Activated T-cell treated with anti-CD3 and anti-CD28 coated beads, Interleukin-2, amount 50 U/mL, for 24 hours (primary cell): ENCODE results near the gene EIF3CL.
A peak's percentile ranks its signal among the peaks of the same experiment; 100 is the strongest.
"Not testable (repeated sequence)": the region's sequence is repeated elsewhere in the genome, so short reads cannot be mapped to it uniquely, and the experiment has no call there.

Experiments
- DNase-seq: peaks from one replicate; pipeline ENCODE4 v3.0.0-alpha.2; 2020
- H3K27ac Mint-ChIP-seq: 2 replicates; pipeline ENCODE4 v1.8.0; 2020; ENCODE audit warnings: mild to moderate bottlenecking, mixed read lengths
- H3K27me3 Mint-ChIP-seq: 2 replicates; pipeline ENCODE4 v1.8.0; 2020; ENCODE audit warnings: mixed read lengths
- H3K36me3 Mint-ChIP-seq: 2 replicates; pipeline ENCODE4 v1.8.0; 2020; ENCODE audit warnings: low read depth, mixed read lengths
- H3K4me1 Mint-ChIP-seq: 2 replicates; pipeline ENCODE4 v1.8.0; 2020; ENCODE audit warnings: low read depth, mixed read lengths
- H3K4me3 Mint-ChIP-seq: 2 replicates; pipeline ENCODE4 v1.8.0; 2020; ENCODE audit warnings: mild to moderate bottlenecking, moderate library complexity, mixed read lengths
- H3K9me3 Mint-ChIP-seq: 2 replicates; pipeline ENCODE4 v1.8.0; 2020; ENCODE audit warnings: mixed read lengths

EIF3CL gene, protein sequence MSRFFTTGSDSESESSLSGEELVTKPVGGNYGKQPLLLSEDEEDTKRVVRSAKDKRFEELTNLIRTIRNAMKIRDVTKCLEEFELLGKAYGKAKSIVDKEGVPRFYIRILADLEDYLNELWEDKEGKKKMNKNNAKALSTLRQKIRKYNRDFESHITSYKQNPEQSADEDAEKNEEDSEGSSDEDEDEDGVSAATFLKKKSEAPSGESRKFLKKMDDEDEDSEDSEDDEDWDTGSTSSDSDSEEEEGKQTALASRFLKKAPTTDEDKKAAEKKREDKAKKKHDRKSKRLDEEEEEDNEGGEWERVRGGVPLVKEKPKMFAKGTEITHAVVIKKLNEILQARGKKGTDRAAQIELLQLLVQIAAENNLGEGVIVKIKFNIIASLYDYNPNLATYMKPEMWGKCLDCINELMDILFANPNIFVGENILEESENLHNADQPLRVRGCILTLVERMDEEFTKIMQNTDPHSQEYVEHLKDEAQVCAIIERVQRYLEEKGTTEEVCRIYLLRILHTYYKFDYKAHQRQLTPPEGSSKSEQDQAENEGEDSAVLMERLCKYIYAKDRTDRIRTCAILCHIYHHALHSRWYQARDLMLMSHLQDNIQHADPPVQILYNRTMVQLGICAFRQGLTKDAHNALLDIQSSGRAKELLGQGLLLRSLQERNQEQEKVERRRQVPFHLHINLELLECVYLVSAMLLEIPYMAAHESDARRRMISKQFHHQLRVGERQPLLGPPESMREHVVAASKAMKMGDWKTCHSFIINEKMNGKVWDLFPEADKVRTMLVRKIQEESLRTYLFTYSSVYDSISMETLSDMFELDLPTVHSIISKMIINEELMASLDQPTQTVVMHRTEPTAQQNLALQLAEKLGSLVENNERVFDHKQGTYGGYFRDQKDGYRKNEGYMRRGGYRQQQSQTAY

DNA sequence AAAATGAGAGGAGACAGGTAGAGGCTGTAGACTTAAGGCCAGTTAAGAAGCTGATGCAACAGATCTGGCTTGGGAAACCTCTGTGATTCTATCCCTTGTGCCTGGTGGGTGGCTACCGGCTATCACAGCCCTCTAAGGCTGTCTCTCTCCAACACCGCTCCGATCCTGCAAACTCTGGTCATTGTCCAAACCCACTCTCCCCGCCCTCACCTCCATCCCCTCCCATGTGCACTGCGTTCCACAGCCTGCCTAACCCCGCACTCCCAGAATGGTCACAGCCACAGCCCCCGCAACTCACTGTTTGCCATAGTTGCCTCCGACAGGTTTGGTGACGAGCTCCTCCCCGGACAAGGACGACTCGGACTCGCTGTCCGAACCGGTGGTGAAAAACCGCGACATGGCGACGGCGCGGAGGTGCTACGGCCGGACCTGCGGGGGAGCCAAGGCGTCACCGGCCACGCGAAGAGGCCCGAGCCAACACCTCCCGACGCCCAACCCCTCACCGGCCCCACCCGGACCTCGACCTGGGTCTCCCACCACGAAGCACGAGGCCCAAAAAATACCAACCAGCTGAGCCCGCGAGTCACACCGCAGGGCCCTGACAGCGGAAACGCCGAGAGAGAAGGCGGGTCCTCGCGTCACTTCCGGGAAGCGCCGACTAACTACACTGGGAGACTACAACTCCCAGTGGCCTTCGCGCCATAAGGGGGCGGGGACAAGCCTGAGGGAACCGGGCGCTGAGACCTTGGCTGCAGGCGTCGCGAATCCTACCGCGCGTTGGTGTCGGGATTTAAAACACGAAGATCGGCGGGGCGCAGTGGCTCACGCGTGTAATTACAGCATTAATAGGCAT is at the start of gene EIF3CL:
Gene EIF3CL (minus strand): TSS at position 622 of the 853 bp plus-strand sequence. CDS start 223 bp downstream, at position 399.
- peak within 1 kb of the TSS; percentile 81 for H3K27ac Mint-ChIP-seq

DNA sequence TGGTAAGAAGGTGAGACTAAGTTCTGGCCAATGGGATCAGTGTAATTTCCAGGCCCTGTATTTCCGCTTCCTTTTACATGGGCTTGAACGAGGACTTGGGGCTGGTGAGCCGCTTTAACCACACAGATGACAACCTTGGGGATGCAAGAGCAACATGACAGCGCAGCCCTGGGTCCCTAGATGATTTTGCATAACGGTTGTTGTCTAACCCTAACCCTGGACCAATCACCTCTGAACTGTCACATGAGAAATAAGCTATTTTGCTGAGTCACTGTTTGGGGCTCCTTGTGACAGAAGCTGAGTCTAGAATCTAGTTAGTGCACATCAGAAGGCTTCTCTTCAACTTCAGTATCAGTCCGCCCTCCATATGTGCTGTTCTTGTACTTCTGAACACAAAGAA is 43.4 kb upstream of the EIF3CL start:
- H3K27me3 Mint-ChIP-seq, H3K9me3 Mint-ChIP-seq, H3K36me3 Mint-ChIP-seq, DNase-seq, H3K4me3 Mint-ChIP-seq, H3K27ac Mint-ChIP-seq, H3K4me1 Mint-ChIP-seq: not testable (repeated sequence)

More for the DNA sequence above, at the start of gene EIF3CL:
- not testable (repeated sequence) for H3K9me3 Mint-ChIP-seq, H3K36me3 Mint-ChIP-seq, H3K4me1 Mint-ChIP-seq, H3K27me3 Mint-ChIP-seq, DNase-seq
- H3K4me3 Mint-ChIP-seq: peak within 1 kb of the TSS; percentile 85

DNA sequence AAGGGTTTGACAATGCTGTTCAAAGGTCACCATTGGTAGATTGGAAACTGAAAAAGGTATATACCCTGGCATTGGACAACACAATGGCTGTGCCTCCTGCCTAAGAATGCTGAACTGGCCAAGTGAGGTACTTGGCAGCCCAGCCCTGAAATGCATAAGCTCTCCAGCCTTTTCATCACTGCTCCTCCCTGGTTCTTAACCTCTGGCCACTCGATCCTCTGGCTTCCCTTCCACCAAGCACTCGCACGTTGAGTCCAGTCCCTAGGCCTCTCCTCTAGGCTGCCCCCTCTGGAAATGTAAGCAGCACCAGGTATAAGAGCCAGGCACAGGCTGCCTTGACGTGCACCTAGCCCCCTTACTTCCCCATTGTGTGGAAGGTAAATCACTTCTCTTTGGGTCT is 42.7 kb upstream of the EIF3CL start:
- not testable (repeated sequence) for DNase-seq, H3K9me3 Mint-ChIP-seq, H3K4me3 Mint-ChIP-seq, H3K36me3 Mint-ChIP-seq, H3K27ac Mint-ChIP-seq, H3K27me3 Mint-ChIP-seq, H3K4me1 Mint-ChIP-seq

DNA sequence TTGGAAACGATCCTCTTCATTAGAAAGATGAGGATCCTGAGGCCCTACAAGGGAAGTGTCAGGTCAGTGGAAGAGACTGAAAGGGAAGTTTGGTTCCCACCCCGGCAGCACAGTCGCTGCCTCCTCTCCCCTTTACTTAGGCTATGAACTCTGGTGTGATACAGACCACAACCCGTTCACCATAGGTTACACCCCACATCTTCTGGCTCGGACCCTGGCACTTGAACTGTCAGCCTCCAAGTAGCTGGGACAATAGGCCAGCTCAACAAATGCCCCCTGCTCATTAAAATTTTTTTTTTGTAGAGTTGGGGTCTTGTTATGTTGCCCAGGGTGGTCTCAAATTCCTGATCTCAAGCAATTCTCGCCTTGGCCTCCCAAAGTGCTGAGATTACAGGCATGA is 40.3 kb upstream of the EIF3CL start:
- not testable (repeated sequence) for H3K4me1 Mint-ChIP-seq, H3K4me3 Mint-ChIP-seq, H3K27me3 Mint-ChIP-seq

DNA sequence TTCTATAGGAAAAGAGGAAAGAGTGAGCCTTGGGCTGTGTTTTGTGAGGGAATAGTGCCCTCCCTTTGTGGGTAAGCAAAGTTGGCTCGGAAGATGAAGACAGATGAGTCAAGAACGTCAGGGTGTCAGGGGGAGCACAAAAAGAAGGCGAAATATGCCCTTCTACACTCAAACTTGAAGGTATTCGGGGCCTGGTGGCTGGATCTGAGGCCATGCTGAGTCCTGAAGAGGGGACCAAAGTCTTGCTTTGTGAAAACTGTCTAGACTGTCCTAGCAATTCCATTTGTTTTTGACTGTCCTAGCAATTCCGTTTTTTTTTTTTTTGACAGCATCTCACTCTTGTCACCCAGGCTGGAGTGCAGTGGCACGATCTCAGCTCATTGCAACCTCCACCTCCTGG is 35.3 kb upstream of the EIF3CL start:
- H3K36me3 Mint-ChIP-seq, H3K4me1 Mint-ChIP-seq, DNase-seq, H3K27ac Mint-ChIP-seq, H3K9me3 Mint-ChIP-seq, H3K27me3 Mint-ChIP-seq, H3K4me3 Mint-ChIP-seq: not testable (repeated sequence)

More for the DNA sequence above, 40.3 kb upstream of the EIF3CL start:
- not testable (repeated sequence) for DNase-seq, H3K36me3 Mint-ChIP-seq, H3K27ac Mint-ChIP-seq, H3K9me3 Mint-ChIP-seq

DNA sequence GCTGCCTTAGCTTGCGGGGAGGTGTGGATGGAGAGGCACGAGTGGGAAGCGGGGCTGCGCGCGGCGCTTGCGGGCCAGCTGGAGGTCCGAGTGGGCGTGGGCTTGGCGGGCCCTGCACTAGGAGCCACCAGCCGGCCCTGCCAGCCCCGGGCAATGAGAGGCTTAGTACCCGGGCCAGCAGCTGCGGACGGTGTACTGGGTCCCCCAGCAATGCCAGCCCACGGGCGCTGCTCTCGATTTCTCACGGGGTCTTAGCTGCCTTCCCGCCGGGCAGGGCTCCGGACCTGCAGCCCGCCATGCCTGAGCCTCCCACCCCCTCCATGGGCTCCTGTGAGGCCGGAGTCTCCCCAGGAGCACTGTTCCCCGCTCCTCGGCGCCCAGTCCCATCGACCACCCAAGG is 31.7 kb upstream of the EIF3CL start:
- H3K4me3 Mint-ChIP-seq, H3K9me3 Mint-ChIP-seq, H3K27ac Mint-ChIP-seq, H3K4me1 Mint-ChIP-seq, DNase-seq, H3K36me3 Mint-ChIP-seq, H3K27me3 Mint-ChIP-seq: not testable (repeated sequence)

DNA sequence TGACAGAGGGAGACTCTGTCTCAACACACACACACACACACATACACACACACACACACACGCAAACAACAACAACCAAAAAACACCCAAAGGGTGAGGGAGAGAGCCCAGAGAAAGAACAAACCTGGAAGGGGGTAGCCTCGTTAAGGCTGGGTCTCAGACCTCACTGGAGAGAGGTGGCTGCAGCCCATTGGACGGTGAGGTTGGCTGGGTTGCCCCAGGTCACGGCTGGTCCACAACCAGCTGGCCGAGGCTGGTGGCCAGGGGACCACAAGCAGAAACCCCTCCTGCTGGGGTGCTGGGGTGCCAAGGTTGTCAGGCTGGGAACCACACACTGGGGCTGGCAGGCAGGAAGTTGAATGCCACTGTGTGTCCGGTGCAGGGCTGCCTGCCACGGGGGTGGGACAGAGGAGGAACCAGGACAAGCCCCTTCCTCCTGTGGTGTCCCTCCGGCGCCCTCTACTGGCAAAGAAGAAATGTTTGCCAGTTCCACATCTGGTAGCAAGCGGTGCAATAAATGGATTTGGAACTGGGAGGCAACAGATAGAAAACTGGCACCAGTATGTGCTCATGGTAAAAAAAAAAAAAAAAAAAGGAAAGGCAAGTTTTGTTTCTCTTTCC is 22.5 kb upstream of the EIF3CL start:
- not testable (repeated sequence) for H3K4me1 Mint-ChIP-seq, H3K27ac Mint-ChIP-seq, H3K27me3 Mint-ChIP-seq, H3K4me3 Mint-ChIP-seq, DNase-seq, H3K9me3 Mint-ChIP-seq, H3K36me3 Mint-ChIP-seq

DNA sequence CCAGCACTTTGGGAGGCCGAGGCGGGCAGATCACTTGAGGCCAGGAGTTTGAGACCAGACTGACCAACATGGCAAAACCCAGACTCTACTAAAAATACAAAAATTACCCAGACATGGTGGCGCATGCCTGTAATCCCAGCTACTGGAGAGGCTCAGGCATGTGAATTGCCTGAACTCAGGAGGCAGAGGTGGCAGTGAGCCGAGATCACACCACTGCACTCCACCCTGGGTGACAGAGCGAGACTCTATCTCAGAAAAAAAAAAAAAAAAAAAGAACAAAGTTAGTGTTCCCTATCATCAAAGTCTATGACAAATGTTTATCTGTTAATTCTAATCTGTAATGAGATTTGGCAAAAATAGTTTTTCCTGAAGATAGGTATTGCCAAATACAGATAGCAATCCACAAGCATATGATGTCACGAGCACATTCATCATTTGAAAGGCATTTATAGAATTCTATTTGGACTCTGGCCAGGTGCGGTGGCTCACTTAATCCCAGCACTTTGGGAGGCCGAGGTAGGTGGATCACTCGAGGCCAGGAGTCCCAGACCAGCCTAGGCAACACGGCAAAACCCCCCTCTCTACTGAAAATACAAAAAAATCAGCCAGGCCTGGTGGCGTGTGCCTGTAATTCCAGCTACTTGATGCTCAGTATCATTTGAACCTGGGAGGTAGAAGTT is 17.6 kb upstream of the EIF3CL start:
- H3K4me3 Mint-ChIP-seq, H3K9me3 Mint-ChIP-seq, DNase-seq, H3K36me3 Mint-ChIP-seq, H3K4me1 Mint-ChIP-seq, H3K27me3 Mint-ChIP-seq, H3K27ac Mint-ChIP-seq: not testable (repeated sequence)

DNA sequence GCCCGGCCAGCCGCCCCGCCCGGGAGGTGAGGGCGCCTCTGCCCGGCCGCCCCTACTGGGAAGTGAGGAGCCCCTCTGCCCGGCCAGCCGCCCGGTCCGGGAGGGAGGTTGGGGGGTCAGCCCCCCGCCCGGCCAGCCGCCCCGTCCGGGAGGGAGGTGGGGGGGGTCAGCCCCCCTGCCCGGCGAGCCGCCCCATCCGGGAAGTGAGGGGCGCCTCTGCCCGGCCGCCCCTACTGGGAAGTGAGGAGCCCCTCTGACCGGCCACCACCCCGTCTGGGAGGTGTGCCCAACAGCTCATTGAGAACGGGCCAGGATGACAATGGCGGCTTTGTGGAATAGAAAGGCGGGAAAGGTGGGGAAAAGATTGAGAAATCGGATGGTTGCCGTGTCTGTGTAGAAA is 13.4 kb upstream of the EIF3CL start:
- H3K9me3 Mint-ChIP-seq, DNase-seq, H3K4me1 Mint-ChIP-seq, H3K27me3 Mint-ChIP-seq, H3K27ac Mint-ChIP-seq, H3K4me3 Mint-ChIP-seq, H3K36me3 Mint-ChIP-seq: not testable (repeated sequence)

DNA sequence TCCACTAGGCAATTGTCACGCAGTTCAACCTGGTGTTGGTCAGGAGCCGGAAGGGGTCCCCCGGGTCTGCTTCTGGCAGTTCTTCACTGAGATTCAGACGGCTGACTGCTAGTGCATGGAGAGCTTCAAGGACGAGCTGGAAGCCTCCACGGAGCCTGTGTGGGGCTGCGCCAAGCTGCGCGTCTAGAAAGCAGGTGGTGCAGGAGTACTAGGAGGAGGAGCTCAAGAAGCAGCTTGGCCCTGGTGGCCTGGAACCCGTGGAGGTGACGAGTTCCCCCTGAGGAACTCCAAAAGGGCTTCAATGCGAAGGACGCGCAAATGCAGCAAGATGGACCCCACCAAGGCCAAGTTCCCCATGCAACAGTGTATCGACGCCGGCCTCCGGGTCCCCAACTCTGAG is 10.9 kb upstream of the EIF3CL start:
- not testable (repeated sequence) for H3K27ac Mint-ChIP-seq, H3K4me1 Mint-ChIP-seq, H3K9me3 Mint-ChIP-seq, H3K36me3 Mint-ChIP-seq, DNase-seq, H3K4me3 Mint-ChIP-seq, H3K27me3 Mint-ChIP-seq

DNA sequence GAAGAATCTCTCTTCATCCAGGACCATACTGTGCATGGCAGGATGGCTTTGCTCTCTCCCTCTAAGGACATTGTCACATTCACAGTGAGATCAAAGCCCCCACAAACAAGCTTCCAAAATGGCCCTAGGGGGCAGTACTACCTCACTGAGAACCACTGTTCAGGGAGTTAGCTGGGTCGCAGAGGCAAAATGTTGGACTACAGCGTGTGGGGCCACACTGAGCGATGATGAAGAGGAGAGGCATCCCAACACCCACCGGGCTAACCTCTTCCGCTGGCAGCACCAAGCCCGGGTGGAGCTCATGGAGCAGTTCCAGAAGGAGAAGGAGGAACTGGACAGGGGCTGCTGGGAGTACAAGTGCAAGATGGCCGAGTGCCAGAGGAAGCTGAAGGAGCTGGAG is 9.9 kb upstream of the EIF3CL start:
- not testable (repeated sequence) for H3K36me3 Mint-ChIP-seq, H3K27ac Mint-ChIP-seq, H3K4me1 Mint-ChIP-seq, H3K4me3 Mint-ChIP-seq, H3K9me3 Mint-ChIP-seq, H3K27me3 Mint-ChIP-seq, DNase-seq

DNA sequence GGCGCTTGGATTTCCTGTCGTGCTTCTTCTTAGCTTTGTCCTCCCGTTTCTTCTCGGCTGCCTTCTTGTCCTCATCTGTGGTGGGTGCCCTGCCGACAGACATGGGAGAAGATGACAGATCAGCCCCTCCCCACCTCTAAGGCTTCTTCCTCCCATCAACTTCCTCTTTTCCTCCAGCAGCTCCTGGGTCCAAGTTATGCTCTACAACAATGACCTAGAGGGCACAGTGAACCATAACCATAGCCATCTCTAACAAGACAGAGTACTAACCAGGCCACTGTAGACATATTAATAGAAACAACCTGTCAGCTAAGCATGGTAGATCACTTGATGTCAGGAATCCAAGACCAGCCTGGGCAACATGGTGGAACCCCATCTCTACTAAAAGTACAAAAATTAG is 11.6 kb downstream of the EIF3CL start:
- H3K36me3 Mint-ChIP-seq, H3K27ac Mint-ChIP-seq, H3K9me3 Mint-ChIP-seq, H3K27me3 Mint-ChIP-seq, H3K4me3 Mint-ChIP-seq, H3K4me1 Mint-ChIP-seq, DNase-seq: not testable (repeated sequence)

DNA sequence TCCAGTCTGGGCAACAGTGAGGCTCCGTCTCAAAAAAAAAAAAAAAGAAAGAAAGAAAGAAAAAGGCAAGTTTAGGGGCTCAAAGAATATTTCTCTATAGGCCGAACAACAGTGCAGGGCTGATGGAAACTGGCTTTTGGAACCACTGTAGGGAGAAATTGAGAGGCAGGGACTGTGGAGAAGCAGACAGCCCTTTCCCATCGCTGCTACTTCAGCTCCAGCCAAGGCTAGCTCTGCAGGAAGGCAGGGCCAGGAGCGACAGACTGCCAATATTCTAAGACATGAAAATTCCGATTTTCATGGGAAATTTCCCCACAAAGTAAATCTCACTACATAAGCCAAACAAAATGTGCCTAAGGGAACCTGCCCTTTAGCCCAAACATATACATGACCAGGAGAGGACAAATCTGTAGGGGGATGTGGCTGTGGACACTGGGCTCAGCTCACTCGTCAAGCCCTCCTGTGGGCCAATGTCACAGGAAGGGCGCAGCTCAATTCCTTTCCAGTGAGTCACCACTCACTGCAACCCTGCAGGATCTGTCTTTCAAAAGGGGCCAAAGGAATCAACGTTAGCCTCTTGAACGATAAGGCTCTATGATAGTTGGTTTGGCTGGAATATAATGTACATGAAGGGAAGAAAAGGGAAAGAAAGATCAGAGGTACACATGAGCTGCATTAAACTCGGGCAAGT is 21.3 kb downstream of the EIF3CL start:
- not testable (repeated sequence) for H3K27ac Mint-ChIP-seq, H3K9me3 Mint-ChIP-seq, H3K4me1 Mint-ChIP-seq, DNase-seq, H3K27me3 Mint-ChIP-seq, H3K36me3 Mint-ChIP-seq, H3K4me3 Mint-ChIP-seq
